GM23338 (cell line): ENCODE measurements around the gene KPTN. TPM values are rescaled to one million over a fixed set of nuclear protein-coding genes. Genes with fewer than 3 reads are reported as not detected.

Experiments used
- ATAC-seq: fragments of 200-7000 bp; cut with Tn5 transposase; 3 replicates; pipeline ENCODE4 v1.9.1; 2020
- DNase-seq: peaks from one replicate; pipeline ENCODE4 v3.0.0-alpha.2; 2015; ENCODE audit warnings: low spot score
- H2AFZ ChIP-seq: fragments of 200-600 bp; sonication (generic); 2 replicates; pipeline ENCODE4 v1.8.0; 2016; ENCODE audit warnings: antibody characterized with exemption, mild to moderate bottlenecking, moderate library complexity
- H3F3A ChIP-seq: fragments of 200-600 bp; sonication (generic); replicated peaks from 2 replicates; pipeline ENCODE4 v1.8.0; 2017; ENCODE audit warnings: antibody characterized with exemption, mixed run types, low read depth
- H3K27ac ChIP-seq: fragments of 200-600 bp; sonication (generic); 2 replicates; pipeline ENCODE4 v1.6.1; 2016; ENCODE audit warnings: low read depth
- H3K27me3 ChIP-seq: fragments of 200-600 bp; sonication (generic); 2 replicates; pipeline ENCODE4 v1.8.0; 2016; ENCODE audit warnings: mild to moderate bottlenecking, mixed run types, moderate library complexity; ENCODE audit not compliant: insufficient read depth
- H3K36me3 ChIP-seq: fragments of 200-600 bp; sonication (generic); 2 replicates; pipeline ENCODE4 v1.8.0; 2016; ENCODE audit warnings: mild to moderate bottlenecking; ENCODE audit not compliant: insufficient read depth
- H3K4me1 ChIP-seq: fragments of 200-600 bp; sonication (generic); 2 replicates; pipeline ENCODE4 v1.8.0; 2016; ENCODE audit warnings: mild to moderate bottlenecking, moderate library complexity; ENCODE audit not compliant: insufficient read depth
- H3K4me2 ChIP-seq: fragments of 200-600 bp; sonication (generic); 2 replicates; pipeline ENCODE4 v1.7.1; 2017; ENCODE audit warnings: mixed run types
- H3K4me3 ChIP-seq: fragments of 200-600 bp; sonication (generic); 2 replicates; pipeline ENCODE4 v1.6.1; 2016; ENCODE audit warnings: mixed run types
- H3K79me2 ChIP-seq: fragments of 200-600 bp; sonication (generic); replicated peaks from 2 replicates; pipeline ENCODE4 v1.8.0; 2017; ENCODE audit warnings: mild to moderate bottlenecking; ENCODE audit not compliant: insufficient read depth
- H3K9me2 ChIP-seq: fragments of 200-600 bp; sonication (generic); 2 replicates; pipeline ENCODE4 v1.8.0; 2017; ENCODE audit not compliant: insufficient read depth
- H4K20me1 ChIP-seq: fragments of 200-600 bp; sonication (generic); replicated peaks from 2 replicates; pipeline ENCODE4 v1.8.0; 2017; ENCODE audit warnings: mild to moderate bottlenecking; ENCODE audit not compliant: insufficient read depth
- H3K27ac Mint-ChIP-seq: 2 replicates; pipeline ENCODE4 v1.8.0; 2020; ENCODE audit warnings: inconsistent platforms, mild to moderate bottlenecking, moderate library complexity, mixed read lengths
- H3K27me3 Mint-ChIP-seq: 3 replicates; pipeline ENCODE4 v1.8.0; 2022; ENCODE audit warnings: low read depth, mild to moderate bottlenecking, moderate library complexity, mixed read lengths, inconsistent platforms; ENCODE audit not compliant: insufficient read depth, poor library complexity
- H3K36me3 Mint-ChIP-seq: 3 replicates; pipeline ENCODE4 v1.8.0; 2021; ENCODE audit warnings: low read depth, mild to moderate bottlenecking, inconsistent platforms, moderate library complexity, mixed read lengths
- H3K4me1 Mint-ChIP-seq: 3 replicates; pipeline ENCODE4 v1.8.0; 2020; ENCODE audit warnings: mild to moderate bottlenecking, inconsistent platforms, mixed read lengths
- H3K4me3 Mint-ChIP-seq: 3 replicates; pipeline ENCODE4 v1.8.0; 2021; ENCODE audit warnings: moderate library complexity, mild to moderate bottlenecking, inconsistent platforms, mixed read lengths
- H3K9me3 Mint-ChIP-seq: 3 replicates; pipeline ENCODE4 v1.8.0; 2020; ENCODE audit warnings: moderate library complexity, mild to moderate bottlenecking, inconsistent platforms, mixed read lengths
- EZH2 ChIP-seq: fragments of 200-600 bp; sonication (generic); IDR thresholded peaks from one replicate; pipeline ENCODE4 v1.8.0; 2017; ENCODE audit warnings: antibody characterized with exemption, mild to moderate bottlenecking, low read depth; ENCODE audit not compliant: unreplicated experiment
- EZH2phosphoT487 ChIP-seq: fragments of 200-600 bp; sonication (generic); IDR thresholded peaks from one replicate; pipeline ENCODE4 v1.8.1; 2018; ENCODE audit warnings: antibody characterized with exemption; ENCODE audit not compliant: unreplicated experiment
- JUNB ChIP-seq: IDR thresholded peaks from one replicate; pipeline ENCODE4 v1.6.1; 2016; ENCODE audit warnings: antibody characterized with exemption; ENCODE audit not compliant: unreplicated experiment
- NANOG ChIP-seq: IDR thresholded peaks from 2 replicates; pipeline ENCODE4 v1.6.1; 2016; ENCODE audit warnings: antibody characterized with exemption, borderline replicate concordance
- POLR2AphosphoS5 ChIP-seq: IDR thresholded peaks from 2 replicates; pipeline ENCODE4 v1.6.1; 2016; ENCODE audit warnings: antibody characterized with exemption, low read depth
- STAT1 ChIP-seq: IDR thresholded peaks from one replicate; pipeline ENCODE4 v1.6.1; 2016; ENCODE audit warnings: antibody characterized with exemption; ENCODE audit not compliant: unreplicated experiment
- ZNF114 ChIP-seq: fragments of 250-450 bp; sonication (Bioruptor Pico); IDR thresholded peaks from 2 replicates; pipeline ENCODE4 v1.5.0; 2020; ENCODE audit warnings: mild to moderate bottlenecking, moderate library complexity
- ZNF331 ChIP-seq: fragments of 250-450 bp; sonication (Bioruptor Pico); IDR thresholded peaks from 2 replicates; pipeline ENCODE4 v1.5.0; 2020; ENCODE audit warnings: low read depth, mild to moderate bottlenecking, moderate library complexity
- polyA plus RNA-seq: library from polyadenylated mRNA; unstranded; fragments of >200 nt; fragmentation: Nextera tagmentation; extraction: Ambion mirVana; gene quantifications from 2 replicates; pipeline ENCODE4 v1.2.1, GENCODE V29; 2016
- total RNA-seq: library from RNA; depleted of rRNA; stranded (reverse); fragments of >200 nt; shearing (Covaris generic); gene quantifications from 2 replicates; pipeline ENCODE4 v1.2.3, GENCODE V29; 2014
- TF ChIP-seq, protein P1 (sequence below): IDR thresholded peaks from 2 replicates; pipeline ENCODE4 v1.6.1; 2016; ENCODE audit warnings: antibody characterized with exemption
- TF ChIP-seq, protein P2 (sequence below): fragments of 250-450 bp; sonication (Bioruptor Pico); IDR thresholded peaks from 2 replicates; pipeline ENCODE4 v1.5.0; 2020; ENCODE audit warnings: mild to moderate bottlenecking, moderate library complexity
- TF ChIP-seq, protein P3 (sequence below), 2 experiments: fragments of 200-600 bp in 1 of 2; sonication (generic) in 1 of 2; conservative IDR thresholded peaks; 2 replicates each; pipeline versions ENCODE4 v1.5.1 to v1.6.1; 2016 to 2017; ENCODE audit warnings: antibody characterized with exemption in 2 of 2, low read depth in 2 of 2, mild to moderate bottlenecking in 2 of 2, moderate library complexity in 1 of 2
- TF ChIP-seq, protein P4 (sequence below): IDR thresholded peaks from one replicate; pipeline ENCODE4 v1.6.1; 2018; ENCODE audit warnings: antibody characterized with exemption; ENCODE audit not compliant: unreplicated experiment

Gene KPTN
- total and polyA plus RNA-seq, 2 experiments from 2014 or later, result 19.8 to 26.2 TPM

DNA sequence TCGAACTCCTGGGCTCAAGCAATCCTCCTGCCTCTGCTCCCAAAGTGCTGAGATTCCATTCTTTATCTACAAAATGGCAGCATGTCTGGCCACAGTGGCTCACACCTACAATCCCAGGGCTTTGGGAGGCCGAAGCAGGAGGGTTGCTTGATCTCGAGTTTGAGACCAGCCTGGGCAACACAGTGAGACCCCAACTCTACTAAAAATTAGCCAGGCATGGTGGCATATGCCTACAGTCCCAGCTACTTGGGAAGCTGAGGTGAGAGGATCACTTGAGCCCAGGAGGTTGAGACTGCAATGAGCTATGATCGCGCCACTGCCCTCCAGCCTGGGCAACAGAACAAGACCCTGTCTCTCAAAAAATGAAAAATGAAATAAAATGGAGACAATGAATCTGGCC, 24.7 kb upstream of the KPTN start:
- H3K9me2 ChIP-seq, result no peaks in the 10 kb centered on the region
- H3K4me1 ChIP-seq, result no peaks in the 10 kb centered on the region; the same call in 1 of the 2 replicates
- H3K4me1 Mint-ChIP-seq, result peaks cover 13% of the 10 kb centered on the region
- H3K4me3 Mint-ChIP-seq, result no peak overlapping the region
- ATAC-seq, result no peak
- TF ChIP-seq, protein P1, sequence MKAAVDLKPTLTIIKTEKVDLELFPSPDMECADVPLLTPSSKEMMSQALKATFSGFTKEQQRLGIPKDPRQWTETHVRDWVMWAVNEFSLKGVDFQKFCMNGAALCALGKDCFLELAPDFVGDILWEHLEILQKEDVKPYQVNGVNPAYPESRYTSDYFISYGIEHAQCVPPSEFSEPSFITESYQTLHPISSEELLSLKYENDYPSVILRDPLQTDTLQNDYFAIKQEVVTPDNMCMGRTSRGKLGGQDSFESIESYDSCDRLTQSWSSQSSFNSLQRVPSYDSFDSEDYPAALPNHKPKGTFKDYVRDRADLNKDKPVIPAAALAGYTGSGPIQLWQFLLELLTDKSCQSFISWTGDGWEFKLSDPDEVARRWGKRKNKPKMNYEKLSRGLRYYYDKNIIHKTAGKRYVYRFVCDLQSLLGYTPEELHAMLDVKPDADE, result no peak
- no peak for TF ChIP-seq STAT1
- TF ChIP-seq NANOG, result no peak
- TF ChIP-seq JUNB, result no peak
- TF ChIP-seq, protein P2, sequence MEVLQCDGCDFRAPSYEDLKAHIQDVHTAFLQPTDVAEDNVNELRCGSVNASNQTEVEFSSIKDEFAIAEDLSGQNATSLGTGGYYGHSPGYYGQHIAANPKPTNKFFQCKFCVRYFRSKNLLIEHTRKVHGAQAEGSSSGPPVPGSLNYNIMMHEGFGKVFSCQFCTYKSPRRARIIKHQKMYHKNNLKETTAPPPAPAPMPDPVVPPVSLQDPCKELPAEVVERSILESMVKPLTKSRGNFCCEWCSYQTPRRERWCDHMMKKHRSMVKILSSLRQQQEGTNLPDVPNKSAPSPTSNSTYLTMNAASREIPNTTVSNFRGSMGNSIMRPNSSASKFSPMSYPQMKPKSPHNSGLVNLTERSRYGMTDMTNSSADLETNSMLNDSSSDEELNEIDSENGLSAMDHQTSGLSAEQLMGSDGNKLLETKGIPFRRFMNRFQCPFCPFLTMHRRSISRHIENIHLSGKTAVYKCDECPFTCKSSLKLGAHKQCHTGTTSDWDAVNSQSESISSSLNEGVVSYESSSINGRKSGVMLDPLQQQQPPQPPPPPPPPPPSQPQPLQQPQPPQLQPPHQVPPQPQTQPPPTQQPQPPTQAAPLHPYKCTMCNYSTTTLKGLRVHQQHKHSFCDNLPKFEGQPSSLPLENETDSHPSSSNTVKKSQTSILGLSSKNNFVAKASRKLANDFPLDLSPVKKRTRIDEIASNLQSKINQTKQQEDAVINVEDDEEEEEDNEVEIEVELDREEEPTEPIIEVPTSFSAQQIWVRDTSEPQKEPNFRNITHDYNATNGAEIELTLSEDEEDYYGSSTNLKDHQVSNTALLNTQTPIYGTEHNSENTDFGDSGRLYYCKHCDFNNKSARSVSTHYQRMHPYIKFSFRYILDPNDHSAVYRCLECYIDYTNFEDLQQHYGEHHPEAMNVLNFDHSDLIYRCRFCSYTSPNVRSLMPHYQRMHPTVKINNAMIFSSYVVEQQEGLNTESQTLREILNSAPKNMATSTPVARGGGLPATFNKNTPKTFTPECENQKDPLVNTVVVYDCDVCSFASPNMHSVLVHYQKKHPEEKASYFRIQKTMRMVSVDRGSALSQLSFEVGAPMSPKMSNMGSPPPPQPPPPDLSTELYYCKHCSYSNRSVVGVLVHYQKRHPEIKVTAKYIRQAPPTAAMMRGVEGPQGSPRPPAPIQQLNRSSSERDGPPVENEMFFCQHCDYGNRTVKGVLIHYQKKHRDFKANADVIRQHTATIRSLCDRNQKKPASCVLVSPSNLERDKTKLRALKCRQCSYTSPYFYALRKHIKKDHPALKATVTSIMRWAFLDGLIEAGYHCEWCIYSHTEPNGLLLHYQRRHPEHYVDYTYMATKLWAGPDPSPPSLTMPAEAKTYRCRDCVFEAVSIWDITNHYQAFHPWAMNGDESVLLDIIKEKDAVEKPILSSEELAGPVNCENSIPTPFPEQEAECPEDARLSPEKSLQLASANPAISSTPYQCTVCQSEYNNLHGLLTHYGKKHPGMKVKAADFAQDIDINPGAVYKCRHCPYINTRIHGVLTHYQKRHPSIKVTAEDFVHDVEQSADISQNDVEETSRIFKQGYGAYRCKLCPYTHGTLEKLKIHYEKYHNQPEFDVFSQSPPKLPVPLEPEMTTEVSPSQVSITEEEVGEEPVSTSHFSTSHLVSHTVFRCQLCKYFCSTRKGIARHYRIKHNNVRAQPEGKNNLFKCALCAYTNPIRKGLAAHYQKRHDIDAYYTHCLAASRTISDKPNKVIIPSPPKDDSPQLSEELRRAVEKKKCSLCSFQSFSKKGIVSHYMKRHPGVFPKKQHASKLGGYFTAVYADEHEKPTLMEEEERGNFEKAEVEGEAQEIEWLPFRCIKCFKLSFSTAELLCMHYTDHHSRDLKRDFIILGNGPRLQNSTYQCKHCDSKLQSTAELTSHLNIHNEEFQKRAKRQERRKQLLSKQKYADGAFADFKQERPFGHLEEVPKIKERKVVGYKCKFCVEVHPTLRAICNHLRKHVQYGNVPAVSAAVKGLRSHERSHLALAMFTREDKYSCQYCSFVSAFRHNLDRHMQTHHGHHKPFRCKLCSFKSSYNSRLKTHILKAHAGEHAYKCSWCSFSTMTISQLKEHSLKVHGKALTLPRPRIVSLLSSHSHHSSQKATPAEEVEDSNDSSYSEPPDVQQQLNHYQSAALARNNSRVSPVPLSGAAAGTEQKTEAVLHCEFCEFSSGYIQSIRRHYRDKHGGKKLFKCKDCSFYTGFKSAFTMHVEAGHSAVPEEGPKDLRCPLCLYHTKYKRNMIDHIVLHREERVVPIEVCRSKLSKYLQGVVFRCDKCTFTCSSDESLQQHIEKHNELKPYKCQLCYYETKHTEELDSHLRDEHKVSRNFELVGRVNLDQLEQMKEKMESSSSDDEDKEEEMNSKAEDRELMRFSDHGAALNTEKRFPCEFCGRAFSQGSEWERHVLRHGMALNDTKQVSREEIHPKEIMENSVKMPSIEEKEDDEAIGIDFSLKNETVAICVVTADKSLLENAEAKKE (CRISPR knock-in tag), result no peak
- TF ChIP-seq, protein P3, sequence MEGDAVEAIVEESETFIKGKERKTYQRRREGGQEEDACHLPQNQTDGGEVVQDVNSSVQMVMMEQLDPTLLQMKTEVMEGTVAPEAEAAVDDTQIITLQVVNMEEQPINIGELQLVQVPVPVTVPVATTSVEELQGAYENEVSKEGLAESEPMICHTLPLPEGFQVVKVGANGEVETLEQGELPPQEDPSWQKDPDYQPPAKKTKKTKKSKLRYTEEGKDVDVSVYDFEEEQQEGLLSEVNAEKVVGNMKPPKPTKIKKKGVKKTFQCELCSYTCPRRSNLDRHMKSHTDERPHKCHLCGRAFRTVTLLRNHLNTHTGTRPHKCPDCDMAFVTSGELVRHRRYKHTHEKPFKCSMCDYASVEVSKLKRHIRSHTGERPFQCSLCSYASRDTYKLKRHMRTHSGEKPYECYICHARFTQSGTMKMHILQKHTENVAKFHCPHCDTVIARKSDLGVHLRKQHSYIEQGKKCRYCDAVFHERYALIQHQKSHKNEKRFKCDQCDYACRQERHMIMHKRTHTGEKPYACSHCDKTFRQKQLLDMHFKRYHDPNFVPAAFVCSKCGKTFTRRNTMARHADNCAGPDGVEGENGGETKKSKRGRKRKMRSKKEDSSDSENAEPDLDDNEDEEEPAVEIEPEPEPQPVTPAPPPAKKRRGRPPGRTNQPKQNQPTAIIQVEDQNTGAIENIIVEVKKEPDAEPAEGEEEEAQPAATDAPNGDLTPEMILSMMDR (conservative IDR thresholded peaks at IDR 0.05; ENCODE audit: low read depth in 2 of 2), result no peak
- TF ChIP-seq, protein P4, sequence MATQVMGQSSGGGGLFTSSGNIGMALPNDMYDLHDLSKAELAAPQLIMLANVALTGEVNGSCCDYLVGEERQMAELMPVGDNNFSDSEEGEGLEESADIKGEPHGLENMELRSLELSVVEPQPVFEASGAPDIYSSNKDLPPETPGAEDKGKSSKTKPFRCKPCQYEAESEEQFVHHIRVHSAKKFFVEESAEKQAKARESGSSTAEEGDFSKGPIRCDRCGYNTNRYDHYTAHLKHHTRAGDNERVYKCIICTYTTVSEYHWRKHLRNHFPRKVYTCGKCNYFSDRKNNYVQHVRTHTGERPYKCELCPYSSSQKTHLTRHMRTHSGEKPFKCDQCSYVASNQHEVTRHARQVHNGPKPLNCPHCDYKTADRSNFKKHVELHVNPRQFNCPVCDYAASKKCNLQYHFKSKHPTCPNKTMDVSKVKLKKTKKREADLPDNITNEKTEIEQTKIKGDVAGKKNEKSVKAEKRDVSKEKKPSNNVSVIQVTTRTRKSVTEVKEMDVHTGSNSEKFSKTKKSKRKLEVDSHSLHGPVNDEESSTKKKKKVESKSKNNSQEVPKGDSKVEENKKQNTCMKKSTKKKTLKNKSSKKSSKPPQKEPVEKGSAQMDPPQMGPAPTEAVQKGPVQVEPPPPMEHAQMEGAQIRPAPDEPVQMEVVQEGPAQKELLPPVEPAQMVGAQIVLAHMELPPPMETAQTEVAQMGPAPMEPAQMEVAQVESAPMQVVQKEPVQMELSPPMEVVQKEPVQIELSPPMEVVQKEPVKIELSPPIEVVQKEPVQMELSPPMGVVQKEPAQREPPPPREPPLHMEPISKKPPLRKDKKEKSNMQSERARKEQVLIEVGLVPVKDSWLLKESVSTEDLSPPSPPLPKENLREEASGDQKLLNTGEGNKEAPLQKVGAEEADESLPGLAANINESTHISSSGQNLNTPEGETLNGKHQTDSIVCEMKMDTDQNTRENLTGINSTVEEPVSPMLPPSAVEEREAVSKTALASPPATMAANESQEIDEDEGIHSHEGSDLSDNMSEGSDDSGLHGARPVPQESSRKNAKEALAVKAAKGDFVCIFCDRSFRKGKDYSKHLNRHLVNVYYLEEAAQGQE, result no peak
- TF ChIP-seq EZH2phosphoT487, result no peak
- TF ChIP-seq ZNF331, result no peak
- TF ChIP-seq ZNF114 (CRISPR knock-in tag), result no peak
- no peak for TF ChIP-seq EZH2
- TF ChIP-seq POLR2AphosphoS5, result no peak
- no peak overlapping the region for H3K4me2 ChIP-seq
- peaks cover 70% of the 10 kb centered on the region for H3K79me2 ChIP-seq
- no peaks in the 10 kb centered on the region for H3K27me3 ChIP-seq
- peaks cover 12% of the 10 kb centered on the region for H4K20me1 ChIP-seq
- no peak overlapping the region for H3K27ac Mint-ChIP-seq
- H3F3A ChIP-seq, result no peaks in the 10 kb centered on the region
- H3K36me3 Mint-ChIP-seq, result no peaks in the 10 kb centered on the region
- DNase-seq, result no peak
- peaks cover 12% of the 10 kb centered on the region for H3K27me3 Mint-ChIP-seq
- no peak overlapping the region for H3K27ac ChIP-seq
- H3K4me3 ChIP-seq, result no peak overlapping the region
- no peak overlapping the region for H2AFZ ChIP-seq
- H3K36me3 ChIP-seq, result no peaks in the 10 kb centered on the region
- H3K9me3 Mint-ChIP-seq, result no peaks in the 10 kb centered on the region; the same call in 2 of the 3 replicates
